Keratinocyte (primary cell): ENCODE measurements around the gene TMEM86A. TPM values are rescaled to one million over a fixed set of nuclear protein-coding genes. Genes with fewer than 3 reads are reported as not detected.

Experiments used
- DNase-seq: peaks from one replicate; pipeline ENCODE4 v3.0.0-alpha.2; 2011; ENCODE audit warnings: low read depth, missing footprints, low spot score
- FAIRE-seq: peaks from 2 replicates; lab custom pipeline; 2011; peaks lifted over from hg19 to GRCh38; lab: Jason Lieb, UNC
- H2AFZ ChIP-seq: 2 replicates; pipeline ENCODE4 v1.6.0; 2012; ENCODE audit warnings: low read length, control low read depth, inconsistent platforms; ENCODE audit not compliant: control insufficient read depth
- H3K27ac ChIP-seq: 2 replicates; pipeline ENCODE4 v1.5.1; 2011; ENCODE audit warnings: low read length; ENCODE audit not compliant: control insufficient read depth, insufficient read depth
- H3K27me3 ChIP-seq: 3 replicates; pipeline ENCODE4 v1.6.0; 2011; ENCODE audit warnings: low read length; ENCODE audit not compliant: control insufficient read depth, insufficient read depth; ENCODE audit errors: extremely low read depth
- H3K36me3 ChIP-seq, 2 experiments: 2 replicates in 1 of 2; 3 replicates in 1 of 2; pipeline ENCODE4 v1.5.1; 2011; ENCODE audit warnings: low read length in 2 of 2, mild to moderate bottlenecking in 1 of 2; ENCODE audit not compliant: control insufficient read depth in 2 of 2, insufficient read depth in 2 of 2; ENCODE audit errors: extremely low read depth in 1 of 2
- H3K4me1 ChIP-seq: 3 replicates; pipeline ENCODE4 v1.5.1; 2011; ENCODE audit warnings: low read length; ENCODE audit not compliant: control insufficient read depth, insufficient read depth; ENCODE audit errors: extremely low read depth
- H3K4me2 ChIP-seq: 3 replicates; pipeline ENCODE4 v1.6.0; 2011; ENCODE audit warnings: low read depth, low read length; ENCODE audit not compliant: control insufficient read depth, insufficient read depth; ENCODE audit errors: extremely low read depth
- H3K4me3 ChIP-seq, 3 experiments: fragments of 200-600 bp in 1 of 3; sonication (generic) in 1 of 3; 2 replicates in 2 of 3; 3 replicates in 1 of 3; pipeline ENCODE4 v1.5.1; 2011 to 2016; ENCODE audit warnings: low read length in 3 of 3, mild to moderate bottlenecking in 3 of 3, control low read depth in 2 of 3, inconsistent platforms in 1 of 3, low read depth in 1 of 3, mixed read lengths in 1 of 3, mixed run types in 1 of 3, moderate library complexity in 1 of 3; ENCODE audit not compliant: control insufficient read depth in 2 of 3, insufficient read depth in 2 of 3; ENCODE audit errors: extremely low read depth in 1 of 3
- H3K79me2 ChIP-seq: 2 replicates; pipeline ENCODE4 v1.6.0; 2012; ENCODE audit warnings: low read length; ENCODE audit not compliant: control insufficient read depth, insufficient read depth
- H3K9ac ChIP-seq: 3 replicates; pipeline ENCODE4 v1.6.0; 2011; ENCODE audit warnings: low read length; ENCODE audit not compliant: control insufficient read depth, insufficient read depth; ENCODE audit errors: extremely low read depth
- H3K9me1 ChIP-seq: 3 replicates; pipeline ENCODE4 v1.6.0; 2011; ENCODE audit warnings: low read length; ENCODE audit not compliant: control insufficient read depth, insufficient read depth; ENCODE audit errors: extremely low read depth
- H3K9me3 ChIP-seq: 2 replicates; pipeline ENCODE4 v1.5.1; 2012; ENCODE audit warnings: low read depth, low read length; ENCODE audit not compliant: control insufficient read depth
- H4K20me1 ChIP-seq: 3 replicates; pipeline ENCODE4 v1.6.0; 2011; ENCODE audit warnings: low read length; ENCODE audit not compliant: control insufficient read depth, insufficient read depth; ENCODE audit errors: extremely low read depth
- CTCF ChIP-seq, 3 experiments: IDR thresholded peaks in 1 of 3; conservative IDR thresholded peaks in 1 of 3; optimal IDR thresholded peaks in 1 of 3; 2 replicates in 2 of 3; 3 replicates in 1 of 3; pipeline versions ENCODE3 to v1.5.1; 2011; ENCODE audit warnings: low read length in 3 of 3, mild to moderate bottlenecking in 3 of 3, moderate library complexity in 2 of 3, control low read depth in 1 of 3, inconsistent platforms in 1 of 3; ENCODE audit not compliant: insufficient read depth in 2 of 3; ENCODE audit errors: extremely low read depth in 1 of 3
- EZH2 ChIP-seq: IDR thresholded peaks from one replicate; pipeline ENCODE4 v1.6.1; 2012; ENCODE audit warnings: inconsistent platforms, mild to moderate bottlenecking, low read length, moderate library complexity
- dilution Hi-C: fragments of 300-500 bp; cut with MboI; formaldehyde crosslinking; loops from one replicate; pipeline ENCODE4 v1.7.0; 2020; ENCODE audit warnings: low sequenced_read_pairs; ENCODE audit not compliant: extremely low pct_ligation_motif_present
- polyA minus RNA-seq, 3 experiments: library from RNA; depleted of rRNA, polyadenylated mRNA; stranded (reverse); fragments of >200 nt; gene quantifications; 1 replicate in 1 of 3; 2 replicates in 1 of 3; 3 replicates in 1 of 3; pipeline ENCODE4 v1.2.3, GENCODE V29; 2011
- polyA plus RNA-seq, 5 experiments: library from polyadenylated mRNA; depleted of rRNA in 3 of 5; stranded (reverse) in 3 of 5; stranded (forward) in 1 of 5; unstranded in 1 of 5; fragments of >200 nt; gene quantifications; 1 replicate in 1 of 5; 2 replicates in 3 of 5; 3 replicates in 1 of 5; pipeline versions ENCODE4 v1.2.1 to v1.2.3, GENCODE V29; 2011 to 2012; ENCODE audit warnings: missing spikeins in 2 of 5, low read depth in 1 of 5, low replicate concordance in 1 of 5

The TMEM86A gene
- polyA plus RNA-seq (2.5 to 10.5 TPM (median 2.5 TPM) in 3 replicates), polyA minus RNA-seq (5.6 to 24.9 TPM (median 19.8 TPM) in 3 replicates)
- 15.3 TPM for polyA plus RNA-seq (2011; ENCODE audit: low read depth)
- polyA plus RNA-seq (2011; cell fraction: cytosol; rRNA removed): 3.7 and 4.2 TPM in 2 replicates
- polyA plus RNA-seq (2011; cell fraction: nucleus; rRNA removed): 14.5 and 16.5 TPM in 2 replicates
- 3.4 and 38.7 TPM in 2 replicates for polyA plus RNA-seq (2012; ENCODE audit: low replicate concordance)
- 6.5 TPM for polyA minus RNA-seq (2011; cell fraction: cytosol; rRNA and poly(A)+ RNA removed)
- polyA minus RNA-seq (2011; cell fraction: nucleus; rRNA and poly(A)+ RNA removed): 20.2 and 21.9 TPM in 2 replicates

GRCh38 chr11:18698341-18699268 lies at the start of gene TMEM86A:
Gene TMEM86A, plus strand, starts transcription at chr11:18698779. Its CDS starts 108 bp downstream, at chr11:18698887.
- peak within 1 kb of the TSS; percentile 80 for H3K4me2 ChIP-seq
- no peak for TF ChIP-seq CTCF (optimal IDR thresholded peaks at IDR 0.05 in 1 of 3, IDR thresholded peaks at IDR 0.05 in 1 of 3, conservative IDR thresholded peaks at IDR 0.05 in 1 of 3; ENCODE audit: extremely low read depth in 1 of 3, insufficient read depth in 2 of 3, low read length in 3 of 3)
- TF ChIP-seq EZH2: no peak
- peaks cover 30% of the 10 kb centered on the region for H3K4me1 ChIP-seq
- peak within 1 kb of the TSS; percentile 41 for H2AFZ ChIP-seq
- DNase-seq: no peak
- H3K9me3 ChIP-seq: no peaks in the 10 kb centered on the region
- FAIRE-seq: peak; percentile 52
- dilution Hi-C loops: no loop called here
- peak within 1 kb of the TSS; percentile 55 to 74 (median 72) for H3K4me3 ChIP-seq
- H3K36me3 ChIP-seq: peaks cover 0 to 2% of the 10 kb centered on the region in 2 experiments
- H3K27ac ChIP-seq: no peak within 1 kb of the TSS
- peak within 1 kb of the TSS; percentile 49 for H3K9ac ChIP-seq
- H3K27me3 ChIP-seq: no peaks in the 10 kb centered on the region
- no peaks in the 10 kb centered on the region for H3K9me1 ChIP-seq
- no peaks in the 10 kb centered on the region for H4K20me1 ChIP-seq
- no peaks in the 10 kb centered on the region for H3K79me2 ChIP-seq

- Histone ChIP-seq H3K9me3 (no peaks in the 10 kb centered on the region), H3K27ac (no peak overlapping the region), H3K9me1 (no peaks in the 10 kb centered on the region), H3K4me2 (no peak overlapping the region), H3K79me2 (no peaks in the 10 kb centered on the region), H4K20me1 (no peaks in the 10 kb centered on the region), H3K4me1 (no peaks in the 10 kb centered on the region), H3K27me3 (peaks cover 2% of the 10 kb centered on the region), H2AFZ (no peak overlapping the region), H3K9ac (no peak overlapping the region), H3K36me3 (no peaks in the 10 kb centered on the region), H3K4me3 (no peak overlapping the region)
- FAIRE-seq: no peak
- DNase-seq: no peak
- dilution Hi-C loops: no loop called here
- TF ChIP-seq CTCF (optimal IDR thresholded peaks at IDR 0.05 in 1 of 3, IDR thresholded peaks at IDR 0.05 in 1 of 3, conservative IDR thresholded peaks at IDR 0.05 in 1 of 3; ENCODE audit: extremely low read depth in 1 of 3, insufficient read depth in 2 of 3, low read length in 3 of 3): no peak
- TF ChIP-seq EZH2: no peak
Measured at GRCh38 chr11:18650353-18650752, 48.2 kb upstream of the TMEM86A start.
